Stimulated activated CD8-positive, alpha-beta memory T cell treated with anti-CD3 and anti-CD28 coated beads, Interleukin-4, amount 100 ng/mL, for 24 hours (primary cell): ENCODE data around the gene TBL1XR1.
"Not testable (repeated sequence)": the region's sequence is repeated elsewhere in the genome, so short reads cannot be mapped to it uniquely, and the experiment has no call there.

Experiments
- DNase-seq: peaks from one replicate; pipeline ENCODE4 v3.0.0-alpha.2; 2020; ENCODE audit warnings: low read depth

TBL1XR1 gene

DNA sequence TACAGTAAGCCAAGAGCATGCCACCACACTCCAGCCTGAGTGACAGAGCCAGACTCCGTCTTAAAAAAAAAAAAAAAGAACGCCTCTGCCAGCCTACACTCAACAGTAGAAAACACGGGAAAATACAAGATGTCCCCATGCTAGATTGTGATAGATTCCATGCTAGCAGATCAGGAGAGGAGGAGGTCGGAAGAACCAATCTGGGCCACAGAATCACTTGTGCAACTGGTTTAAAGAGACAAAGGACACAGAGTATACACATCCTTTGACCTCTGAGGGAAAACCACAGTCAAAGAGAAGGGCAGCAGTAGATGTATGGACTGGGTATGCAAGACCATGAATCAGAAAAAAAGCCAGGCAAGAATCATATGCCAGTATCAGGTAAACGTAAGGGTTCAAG, 15.9 kb downstream of the TBL1XR1 start:
- DNase-seq, result no peak

DNA sequence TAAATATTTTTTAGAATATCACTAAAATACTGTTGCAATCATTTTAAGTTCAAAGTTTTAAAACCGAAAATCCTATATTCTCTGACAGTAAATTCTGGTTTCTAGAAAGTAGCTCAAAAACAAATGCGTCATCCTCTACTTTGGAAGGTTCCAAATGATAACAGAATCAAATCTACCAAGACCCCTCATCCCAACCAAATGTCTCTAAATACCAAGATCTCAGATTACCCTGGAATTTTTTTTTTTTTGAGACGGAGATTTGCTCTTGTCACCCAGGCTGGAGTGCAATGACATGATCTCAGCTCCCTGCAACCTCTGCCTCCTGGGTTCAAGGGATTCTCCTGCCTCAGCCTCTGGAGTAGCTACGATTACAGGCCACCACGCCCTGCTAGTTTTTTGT, 16.8 kb downstream of the TBL1XR1 start:
- DNase-seq, result no peak

DNA sequence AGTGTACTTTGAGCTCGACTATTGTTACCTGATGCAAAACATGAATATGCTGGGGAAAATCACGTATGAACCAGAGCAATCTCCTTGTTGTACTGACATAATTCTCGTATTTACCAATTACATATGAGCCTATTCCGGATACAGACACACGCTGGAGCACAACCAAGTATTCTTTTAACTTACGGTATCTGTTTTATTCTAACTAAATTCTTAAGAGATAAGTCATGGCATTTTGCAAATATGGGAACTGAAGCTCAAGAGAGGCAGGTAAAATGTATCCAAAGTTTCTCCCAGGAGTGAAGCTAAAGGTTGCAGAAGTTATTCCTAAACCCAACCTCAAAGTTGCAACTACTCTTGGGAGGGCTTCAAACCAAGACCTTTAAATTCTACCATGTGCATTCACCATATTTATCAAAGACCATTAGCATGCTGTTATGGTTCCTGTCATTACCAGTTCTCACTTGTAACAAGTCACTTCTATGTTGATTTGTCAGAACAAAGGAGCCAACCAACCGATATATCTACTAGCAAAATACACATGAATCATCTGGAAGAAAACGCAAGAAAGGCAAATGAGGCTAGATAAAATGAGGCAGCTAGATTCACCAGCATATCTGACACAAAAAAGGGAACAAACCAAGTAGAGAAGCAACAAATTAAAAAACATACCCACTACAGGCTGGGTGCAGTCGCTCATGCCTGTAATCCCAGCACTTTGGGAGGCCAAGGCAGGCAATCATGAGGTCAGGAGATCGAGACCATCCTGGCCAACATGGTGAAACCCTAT, 17.8 kb downstream of the TBL1XR1 start:
- no peak for DNase-seq

DNA sequence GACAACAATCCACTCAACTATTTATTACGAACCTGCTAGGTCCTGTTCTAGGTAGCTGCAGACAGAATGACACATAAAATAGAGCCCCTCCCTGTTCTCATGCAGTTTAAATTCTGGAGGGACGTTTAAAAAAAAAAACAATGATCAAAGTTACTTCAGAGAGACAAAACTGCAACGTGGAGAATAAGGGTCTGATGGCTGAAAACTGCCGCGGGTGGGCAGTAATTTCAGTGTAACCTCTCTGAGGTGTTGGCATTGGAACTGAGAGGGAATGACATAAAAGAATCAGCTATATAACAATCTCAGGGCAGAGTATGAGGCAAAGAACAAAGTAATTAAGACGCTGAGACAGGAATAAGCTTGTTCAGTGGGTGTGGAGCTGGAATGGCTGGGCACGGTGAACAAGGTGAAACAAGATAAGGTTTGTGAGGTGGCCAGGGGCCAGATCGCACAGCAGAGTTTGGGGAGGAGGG, 19.5 kb downstream of the TBL1XR1 start:
- no peak for DNase-seq

DNA sequence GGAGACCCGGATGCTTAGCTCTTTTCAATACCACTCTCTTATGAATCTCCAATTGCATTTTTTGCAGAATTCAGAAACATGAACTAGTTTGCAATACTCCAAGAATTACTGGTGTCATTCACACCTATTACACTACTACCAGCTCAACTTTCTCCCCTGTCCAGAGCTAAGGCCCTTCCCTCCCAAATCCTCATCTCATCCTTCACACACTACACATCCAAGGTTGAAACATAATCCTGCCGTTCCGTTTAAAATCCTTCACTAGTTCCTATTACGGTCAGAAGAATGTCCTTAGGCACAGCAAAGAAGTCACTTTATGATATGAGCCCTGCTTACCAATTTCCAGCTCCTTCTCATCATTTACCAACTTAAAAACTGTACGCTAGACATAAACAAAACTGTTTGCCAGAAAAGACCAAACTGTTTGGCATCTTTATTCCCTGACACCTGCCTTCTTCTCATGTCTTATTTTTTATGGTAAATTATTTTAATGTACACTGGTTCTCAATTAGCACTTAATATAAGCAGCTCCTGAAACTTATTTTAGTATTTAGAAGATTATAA, 22.6 kb downstream of the TBL1XR1 start:
- DNase-seq, result no peak

DNA sequence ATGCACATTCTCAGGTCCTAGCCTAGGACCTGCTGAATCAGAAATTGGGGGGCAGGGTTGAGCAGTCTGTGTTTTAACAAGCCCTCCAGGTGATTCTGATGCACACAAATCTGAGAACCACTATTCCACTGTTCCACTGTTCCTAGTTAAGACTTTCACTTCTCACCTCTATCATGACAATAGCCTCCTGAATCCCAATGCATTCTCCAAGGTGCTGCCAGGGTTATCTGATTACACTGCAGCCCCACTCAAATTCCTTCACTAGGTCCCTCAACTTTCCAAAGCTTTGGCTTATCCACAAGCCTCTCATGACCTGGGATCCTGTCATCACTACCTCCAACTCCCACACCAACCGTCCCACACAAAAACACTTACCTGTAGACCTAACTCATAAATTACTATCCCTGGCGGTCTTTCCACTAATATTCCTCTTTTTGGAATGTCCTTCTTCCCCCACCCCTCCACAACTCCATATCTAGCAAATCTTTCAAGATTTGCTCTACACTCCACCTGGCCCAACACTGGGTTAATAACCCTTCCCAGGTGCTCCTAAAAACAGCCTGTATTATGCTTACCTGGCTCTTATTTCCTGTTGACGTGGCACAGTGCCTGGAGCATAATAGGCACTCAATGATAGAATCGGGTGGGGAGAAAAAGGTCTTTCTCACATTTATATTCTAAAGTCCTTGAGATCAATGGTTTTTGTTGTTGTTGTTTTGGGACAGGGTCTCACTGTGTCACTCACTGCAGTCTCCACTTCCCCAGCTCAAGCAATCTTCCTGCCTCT, 27.2 kb downstream of the TBL1XR1 start:
- no peak for DNase-seq

DNA sequence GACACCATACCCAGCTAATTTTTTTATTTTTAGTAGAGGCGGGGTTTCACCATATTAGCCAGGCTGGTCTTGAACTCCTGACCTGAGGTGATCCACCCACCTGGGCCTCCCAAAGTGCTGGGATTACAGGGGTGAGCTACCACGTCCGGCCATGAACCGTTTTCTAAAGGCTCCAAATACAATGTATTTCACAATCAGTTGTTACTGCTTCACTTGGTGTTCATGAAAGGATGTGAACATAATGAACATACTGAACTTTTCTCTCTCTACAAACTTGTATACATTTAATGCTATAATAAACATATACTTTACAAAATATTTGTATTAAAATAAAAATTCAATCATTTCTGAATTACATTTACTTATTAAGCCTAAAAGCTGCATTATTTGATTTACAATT, 28.9 kb downstream of the TBL1XR1 start:
- DNase-seq, result no peak

DNA sequence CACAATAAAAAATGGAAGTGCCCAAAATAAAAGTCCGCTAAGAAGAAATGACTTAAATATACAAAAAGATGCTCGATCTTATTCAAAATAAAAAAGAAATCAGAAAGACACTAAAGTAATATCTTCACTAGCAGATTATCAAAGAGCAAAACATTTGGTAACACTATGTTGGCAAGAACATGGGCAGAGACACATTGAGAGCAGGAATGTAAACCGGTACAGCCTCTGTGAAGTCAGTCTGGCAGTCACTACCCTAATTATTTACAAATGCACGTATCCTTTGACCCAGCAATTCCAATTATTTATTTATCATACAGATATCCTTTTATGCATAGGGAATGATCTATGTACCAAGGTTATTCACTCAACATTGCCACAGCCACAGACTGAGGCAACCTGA, 34.5 kb downstream of the TBL1XR1 start:
- DNase-seq, result no peak

DNA sequence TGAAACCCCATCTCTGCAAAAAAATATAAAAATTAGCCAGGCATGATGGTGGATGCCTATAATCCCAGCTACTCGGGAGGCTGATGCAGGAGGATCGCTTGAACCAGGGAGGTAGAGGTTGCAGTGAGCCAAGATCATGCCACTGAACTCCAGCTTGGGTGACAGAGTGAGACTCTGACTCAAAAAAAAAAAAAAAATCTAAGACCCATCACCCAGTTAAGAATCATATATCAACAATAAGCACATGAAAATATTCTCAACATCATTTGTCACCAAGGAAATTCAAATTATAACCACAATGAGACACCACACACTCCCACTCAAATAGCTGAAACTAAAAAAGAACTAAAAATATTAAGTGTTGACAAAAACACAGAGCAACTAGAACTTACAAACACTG, 35.7 kb downstream of the TBL1XR1 start:
- DNase-seq, result not testable (repeated sequence)

DNA sequence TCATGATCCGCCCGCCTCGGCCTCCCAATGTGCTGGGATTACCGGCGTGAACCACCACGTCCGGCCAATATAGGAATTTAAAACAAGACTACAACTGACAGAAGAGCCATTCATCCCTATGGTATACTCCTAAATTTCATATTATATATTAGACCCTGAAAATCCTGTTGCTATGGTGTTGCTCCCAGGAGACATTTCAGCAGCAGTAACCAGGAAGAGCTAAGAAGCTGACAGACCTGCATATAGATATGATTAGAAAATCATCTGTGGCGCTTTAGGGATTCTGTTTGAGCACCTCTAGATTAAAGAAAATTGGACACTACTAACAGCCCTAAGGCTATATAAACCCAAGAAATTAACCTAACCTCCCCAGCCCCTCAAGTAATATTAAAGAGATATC, 38.8 kb downstream of the TBL1XR1 start:
- DNase-seq, result no peak

DNA sequence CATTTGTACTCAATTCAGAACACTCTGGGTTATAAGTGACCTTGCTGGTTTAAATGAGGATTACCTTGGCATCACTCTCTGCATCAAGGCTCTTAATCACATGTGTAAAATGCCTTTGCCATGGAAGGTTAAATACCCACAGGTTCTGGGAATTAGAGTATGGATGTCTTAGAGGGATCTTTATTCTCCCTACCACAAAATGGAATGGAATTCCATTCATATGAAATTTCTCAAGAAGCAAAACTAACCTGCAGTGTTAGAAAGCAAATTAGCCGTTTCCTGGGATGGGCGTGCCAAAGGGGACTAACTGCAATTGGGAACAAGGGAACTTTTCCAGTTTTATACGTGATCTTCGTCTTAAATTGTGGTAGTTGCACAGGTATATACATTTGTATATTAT, 39.8 kb downstream of the TBL1XR1 start:
- DNase-seq, result no peak

DNA sequence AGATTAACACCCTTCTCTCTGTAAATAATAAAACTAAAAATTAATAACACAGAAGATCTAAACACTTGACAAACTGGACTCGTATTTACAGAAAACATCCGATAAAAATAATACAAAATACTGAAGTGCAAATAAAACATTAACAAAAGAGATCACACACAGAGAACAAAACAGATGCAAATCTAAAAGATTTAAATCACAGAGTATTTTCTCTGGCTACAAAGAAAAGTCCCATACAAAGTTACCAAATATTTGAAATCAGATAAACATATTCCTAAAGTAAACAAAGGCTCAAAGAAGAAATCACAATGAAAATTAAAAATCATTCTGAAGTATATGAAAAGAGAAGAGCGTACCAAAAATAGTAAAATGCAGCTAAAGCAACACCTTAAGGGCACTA, 42.5 kb downstream of the TBL1XR1 start:
- DNase-seq, result no peak

DNA sequence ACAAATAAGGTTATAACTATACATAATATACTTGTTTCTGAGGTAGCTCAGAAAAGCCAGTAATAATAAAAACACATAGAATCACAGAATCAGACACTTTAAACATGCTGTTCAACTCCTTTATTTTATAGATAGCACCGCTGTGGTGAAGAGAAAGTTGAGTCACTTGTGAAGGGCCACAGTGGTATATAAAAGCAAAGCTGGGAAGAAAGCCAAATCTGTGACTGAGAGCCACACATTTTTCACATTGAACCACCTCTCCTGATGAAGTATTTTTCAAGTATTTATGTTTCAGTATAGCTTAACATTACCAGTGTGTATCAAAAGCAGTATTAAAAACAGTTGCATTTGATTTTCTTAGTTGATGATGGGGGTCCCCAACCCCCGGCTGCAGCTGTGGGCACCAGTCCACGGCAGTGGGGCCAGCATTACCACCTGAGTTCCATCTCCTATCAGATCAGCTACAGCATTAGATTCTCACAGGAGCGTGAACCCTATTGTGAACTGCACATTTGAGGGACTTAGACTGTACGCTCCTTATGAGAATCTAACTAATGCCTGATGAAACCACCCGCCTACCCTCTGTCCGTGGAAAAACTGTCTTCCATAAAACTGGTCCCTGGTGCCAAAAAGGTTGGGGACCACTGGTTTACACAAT, 46.2 kb downstream of the TBL1XR1 start:
- DNase-seq, result no peak

DNA sequence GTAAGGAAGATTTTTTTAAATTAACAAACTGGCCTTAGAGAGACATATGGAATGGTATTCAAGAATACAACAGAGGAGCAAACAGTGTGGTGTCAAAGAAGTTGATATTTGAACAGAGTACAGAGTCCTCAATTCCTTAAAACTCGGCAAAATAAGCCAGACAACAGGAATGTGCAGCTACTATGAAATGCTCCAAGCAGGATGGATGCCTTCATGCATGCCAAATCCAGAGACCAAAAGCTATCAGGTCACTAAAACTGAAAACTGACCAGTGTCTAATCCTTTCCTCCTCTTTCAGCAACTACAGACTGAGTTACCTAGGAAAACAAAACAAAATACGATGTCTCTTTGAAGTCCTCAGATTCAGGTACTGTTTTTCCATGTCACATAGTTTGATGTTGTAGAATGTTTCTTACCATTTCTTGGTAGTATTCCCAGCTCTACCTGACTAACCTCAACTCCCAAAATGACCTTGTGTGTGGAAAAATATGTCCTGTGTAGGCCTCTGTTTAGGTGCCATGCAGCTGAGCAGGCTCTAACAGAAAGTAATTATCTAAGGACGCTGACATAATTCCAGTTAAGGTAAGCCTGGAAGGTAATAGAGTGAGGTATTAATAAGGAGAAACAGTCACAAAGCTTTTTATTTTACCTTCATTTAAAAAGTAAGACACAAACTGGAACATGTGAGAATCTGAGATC, 46.9 kb downstream of the TBL1XR1 start:
- DNase-seq, result no peak

DNA sequence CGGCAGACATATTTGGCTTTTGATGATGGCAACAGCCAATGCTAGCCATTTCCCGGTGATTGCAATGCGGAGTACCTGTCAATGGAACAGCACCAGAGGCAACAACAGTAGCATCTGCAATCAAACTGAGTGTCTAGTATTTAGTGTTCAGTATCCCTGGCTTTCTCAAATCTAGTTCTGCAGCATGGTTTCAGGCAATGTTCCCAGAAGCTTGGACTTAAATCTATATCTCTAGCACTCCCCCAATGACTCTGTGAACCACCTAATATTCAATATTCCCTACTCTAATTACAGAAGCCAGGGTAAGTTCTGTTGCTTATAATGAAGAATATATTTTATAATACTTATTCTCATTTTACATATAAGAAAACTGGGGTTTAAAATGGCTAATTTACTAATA, 48.2 kb downstream of the TBL1XR1 start:
- no peak for DNase-seq

DNA sequence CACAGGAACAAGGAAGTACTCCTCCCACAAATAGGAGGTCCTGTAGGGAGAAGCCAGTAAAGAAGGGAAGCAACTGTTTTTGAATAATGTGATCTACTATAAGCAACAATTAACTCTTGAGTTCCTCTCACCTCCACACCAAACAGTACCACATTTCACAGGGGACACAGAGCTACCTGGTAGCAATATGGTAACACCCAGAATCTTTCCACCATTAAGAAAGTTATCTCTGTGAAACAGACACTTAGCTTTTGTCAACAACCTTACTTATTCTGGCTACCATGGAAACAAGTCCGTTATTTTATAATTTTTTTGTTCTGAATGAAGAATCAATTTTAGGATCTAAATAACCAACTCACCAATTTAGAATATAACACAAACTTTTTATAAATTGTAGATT, 49.5 kb downstream of the TBL1XR1 start:
- DNase-seq, result no peak

DNA sequence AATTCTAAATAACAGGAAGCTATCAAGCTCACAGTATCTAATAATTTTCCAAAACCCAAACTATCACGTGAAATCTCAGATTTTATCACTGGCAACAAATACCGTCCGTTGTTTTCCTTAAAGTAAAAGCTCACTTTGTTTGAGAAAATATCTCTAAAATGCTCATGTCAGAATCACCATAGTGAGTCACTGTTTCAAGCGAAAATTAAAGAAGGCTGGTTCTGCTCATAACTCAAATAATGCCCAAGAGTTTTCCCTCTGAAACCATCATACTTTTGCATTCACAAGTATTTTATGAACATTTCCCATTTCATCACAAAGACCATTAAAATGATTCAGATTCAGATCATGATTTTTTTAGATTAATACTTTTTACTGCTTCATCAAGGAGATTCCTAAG, 50.6 kb downstream of the TBL1XR1 start:
- DNase-seq, result no peak

DNA sequence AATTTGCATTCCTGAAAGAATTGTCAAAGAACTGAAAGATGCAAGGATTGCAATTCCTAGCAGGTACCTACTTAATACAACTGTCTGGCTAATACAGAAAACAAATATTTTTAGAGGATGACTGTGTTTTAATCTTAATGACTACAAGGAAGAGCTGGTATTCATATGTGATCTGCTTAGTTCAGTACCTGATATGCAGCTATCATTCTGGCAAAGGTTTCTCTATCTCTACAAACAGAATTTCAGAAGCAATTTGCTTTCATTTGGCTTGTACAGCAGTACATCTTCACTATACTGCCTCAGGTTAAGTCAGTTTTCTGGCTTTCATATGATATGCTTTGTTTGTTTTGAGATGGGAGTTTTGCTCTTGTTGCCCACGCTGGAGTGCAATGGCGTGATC, 51.3 kb downstream of the TBL1XR1 start:
- DNase-seq, result no peak

DNA sequence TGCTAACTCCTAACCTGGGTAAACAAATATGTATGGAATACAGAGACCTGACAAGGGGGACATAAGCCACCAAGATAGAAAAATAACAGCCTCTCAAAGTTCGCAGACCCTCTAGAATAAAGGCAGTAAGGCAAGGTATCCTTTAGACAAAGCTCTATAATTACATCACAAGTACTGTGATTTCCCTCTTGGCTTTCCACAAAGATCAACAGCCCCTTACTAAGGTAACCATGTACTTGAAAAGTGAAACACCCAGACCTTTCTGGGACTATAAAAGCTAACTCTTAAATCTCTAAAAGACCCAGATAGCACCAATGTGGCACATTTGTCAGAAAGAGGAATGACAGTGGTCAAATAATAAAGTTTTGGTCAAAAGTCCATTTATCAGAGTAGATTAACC, 51.9 kb downstream of the TBL1XR1 start:
- DNase-seq, result no peak

DNA sequence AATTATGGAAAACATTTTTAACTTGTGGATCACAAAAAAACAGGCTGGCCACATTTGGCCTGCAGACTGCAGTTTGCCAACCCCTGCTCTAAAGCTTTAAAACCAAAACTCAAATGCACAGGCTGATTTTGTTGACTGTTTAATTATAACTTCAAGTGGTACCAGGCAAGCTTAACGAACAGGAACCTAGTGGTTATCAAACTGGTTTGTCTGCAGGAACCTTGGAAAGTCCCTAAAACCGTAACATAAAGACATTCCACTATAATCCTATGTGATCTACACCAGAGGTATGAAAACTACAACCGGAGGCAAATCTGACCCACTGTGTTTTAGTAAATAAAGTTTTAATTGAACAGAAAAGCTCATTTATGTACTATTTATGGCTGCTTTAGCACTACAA, 52.4 kb downstream of the TBL1XR1 start:
- DNase-seq, result no peak

DNA sequence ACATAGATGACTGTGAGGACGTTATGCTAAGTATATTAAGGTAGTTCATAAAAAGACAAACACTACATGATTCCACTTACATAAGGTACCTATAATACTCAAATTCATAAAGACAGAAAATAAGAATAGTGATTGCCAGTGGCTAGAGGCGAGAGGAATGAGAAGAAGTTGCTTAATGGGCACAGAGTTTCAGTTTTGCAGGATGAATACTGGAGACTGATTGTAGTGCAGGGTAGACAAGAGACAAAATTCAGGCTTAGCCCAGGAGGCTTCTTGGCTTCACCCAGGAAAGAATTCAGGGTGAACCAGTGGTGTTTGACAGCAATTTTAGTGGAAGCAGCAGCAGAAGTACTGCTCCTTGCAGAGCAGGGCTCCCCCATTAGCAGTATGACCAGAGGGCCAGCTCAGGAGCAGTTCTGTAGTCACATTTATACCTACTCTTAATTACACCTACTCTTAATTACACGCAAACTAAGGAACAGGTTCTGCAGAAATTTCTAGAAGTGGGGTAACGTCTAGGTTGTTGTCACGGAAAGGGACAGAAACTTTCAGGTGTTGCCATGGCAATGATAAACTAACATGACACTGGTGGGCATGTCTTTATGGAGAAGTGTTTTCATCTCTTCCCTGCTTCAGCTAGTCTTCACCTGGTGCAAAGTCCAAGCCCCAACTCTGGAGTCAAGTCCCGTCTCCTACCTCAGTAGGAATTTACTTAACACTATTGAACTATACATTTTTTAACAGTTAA, 55.2 kb downstream of the TBL1XR1 start:
- no peak for DNase-seq
